Loucy (cell line): Measurements from ENCODE around the gene FAM83C.

Experiments used
- EZH2phosphoT487 ChIP-seq: fragments of 200-600 bp; IDR thresholded peaks from 2 replicates; pipeline ENCODE4 v1.6.1; 2018; ENCODE audit warnings: antibody characterized with exemption, mild to moderate bottlenecking, moderate library complexity, borderline replicate concordance
- TF ChIP-seq, protein P1 (sequence below): fragments of 200-600 bp; sonication (generic); conservative IDR thresholded peaks from 2 replicates; pipeline ENCODE4 v1.5.1; 2014; ENCODE audit warnings: mild to moderate bottlenecking, antibody characterized with exemption, low read length

DNA sequence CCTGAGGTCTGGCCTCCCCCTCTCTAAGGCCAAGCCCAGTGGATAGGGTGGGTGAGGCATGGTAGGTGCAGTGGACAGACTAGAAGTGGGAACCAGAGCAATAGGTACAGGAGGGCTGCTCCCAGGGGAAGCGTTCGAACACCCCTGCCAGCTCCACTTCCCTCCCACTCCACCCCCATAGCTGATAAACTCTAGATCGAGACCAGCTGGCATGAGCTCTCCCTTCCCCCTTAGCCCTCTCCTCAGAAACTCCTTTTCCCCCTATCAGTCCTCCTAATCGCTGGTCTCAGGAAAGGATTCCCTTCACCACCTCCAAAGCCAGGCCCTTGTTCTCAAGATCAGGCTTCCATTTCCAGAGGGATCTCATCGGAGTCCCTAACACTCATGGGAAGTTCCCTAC is 6.0 kb upstream of the FAM83C start:
- TF ChIP-seq, protein P1, sequence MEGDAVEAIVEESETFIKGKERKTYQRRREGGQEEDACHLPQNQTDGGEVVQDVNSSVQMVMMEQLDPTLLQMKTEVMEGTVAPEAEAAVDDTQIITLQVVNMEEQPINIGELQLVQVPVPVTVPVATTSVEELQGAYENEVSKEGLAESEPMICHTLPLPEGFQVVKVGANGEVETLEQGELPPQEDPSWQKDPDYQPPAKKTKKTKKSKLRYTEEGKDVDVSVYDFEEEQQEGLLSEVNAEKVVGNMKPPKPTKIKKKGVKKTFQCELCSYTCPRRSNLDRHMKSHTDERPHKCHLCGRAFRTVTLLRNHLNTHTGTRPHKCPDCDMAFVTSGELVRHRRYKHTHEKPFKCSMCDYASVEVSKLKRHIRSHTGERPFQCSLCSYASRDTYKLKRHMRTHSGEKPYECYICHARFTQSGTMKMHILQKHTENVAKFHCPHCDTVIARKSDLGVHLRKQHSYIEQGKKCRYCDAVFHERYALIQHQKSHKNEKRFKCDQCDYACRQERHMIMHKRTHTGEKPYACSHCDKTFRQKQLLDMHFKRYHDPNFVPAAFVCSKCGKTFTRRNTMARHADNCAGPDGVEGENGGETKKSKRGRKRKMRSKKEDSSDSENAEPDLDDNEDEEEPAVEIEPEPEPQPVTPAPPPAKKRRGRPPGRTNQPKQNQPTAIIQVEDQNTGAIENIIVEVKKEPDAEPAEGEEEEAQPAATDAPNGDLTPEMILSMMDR, result no peak
- no peak for TF ChIP-seq EZH2phosphoT487
